SK-N-SH (cell line): ENCODE results near the gene NMNAT2. TPM values are rescaled to one million over a fixed set of nuclear protein-coding genes. Genes with fewer than 3 reads are reported as not detected.

ENCODE experiments used
- CTCF ChIA-PET: fragments of 300-600, 350-600 bp; formaldehyde crosslinking; extraction: SDS; loops from one replicate; lab custom pipeline; 2021; lab: Yijun Ruan, JAX
- POLR2A ChIA-PET: fragments of 350-600 bp; sonication (Branson Sonifier 250); formaldehyde crosslinking; extraction: SDS; loops from one replicate; lab custom pipeline; 2020; ENCODE audit warnings: antibody characterized with exemption, inconsistent platforms; lab: Yijun Ruan, JAX
- DNase-seq: peaks from one replicate; pipeline ENCODE4 v3.0.0; 2012
- H2AFZ ChIP-seq: fragments of 200-600 bp; sonication (generic); 2 replicates; pipeline ENCODE4 v1.8.1; 2016; ENCODE audit warnings: antibody characterized with exemption, mild to moderate bottlenecking, low read depth
- H3F3A ChIP-seq: fragments of 200-600 bp; sonication (generic); replicated peaks from 2 replicates; pipeline ENCODE3; 2016; ENCODE audit warnings: antibody characterized with exemption, mild to moderate bottlenecking; ENCODE audit not compliant: insufficient read depth
- H3K27ac ChIP-seq, 2 experiments: fragments of 200-500 bp in 1 of 2; fragments of 200-600 bp in 1 of 2; sonication (Bioruptor generic) in 1 of 2; sonication (generic), shearing (Covaris generic) in 1 of 2; 2 replicates each; pipeline versions ENCODE4 v1.5.1 to v1.6.1; 2014 to 2016; ENCODE audit warnings: low read depth in 2 of 2, inconsistent platforms in 1 of 2, low read length in 1 of 2, mild to moderate bottlenecking in 1 of 2, mixed read lengths in 1 of 2
- H3K27me3 ChIP-seq: fragments of 200-600 bp; sonication (generic), shearing (Covaris generic); 2 replicates; pipeline ENCODE4 v1.6.1; 2016; ENCODE audit warnings: mixed run types; ENCODE audit not compliant: insufficient read depth
- H3K36me3 ChIP-seq, 2 experiments: fragments of 200-500 bp in 1 of 2; fragments of 200-600 bp in 1 of 2; sonication (Bioruptor generic) in 1 of 2; sonication (generic) in 1 of 2; replicated peaks in 1 of 2; 2 replicates each; pipeline versions ENCODE3 to v1.5.1; 2014 to 2016; ENCODE audit warnings: low read length in 1 of 2, mild to moderate bottlenecking in 1 of 2; ENCODE audit not compliant: insufficient read depth in 2 of 2, control insufficient read depth in 1 of 2
- H3K4me1 ChIP-seq, 2 experiments: fragments of 200-500 bp in 1 of 2; fragments of 200-600 bp in 1 of 2; sonication (Bioruptor generic) in 1 of 2; sonication (generic), shearing (Covaris generic) in 1 of 2; 2 replicates each; pipeline versions ENCODE4 v1.5.1 to v1.6.1; 2014 to 2016; ENCODE audit warnings: low read depth in 1 of 2, low read length in 1 of 2, mixed run types in 1 of 2; ENCODE audit not compliant: insufficient read depth in 2 of 2, control insufficient read depth in 1 of 2
- H3K4me2 ChIP-seq: fragments of 200-600 bp; sonication (generic), shearing (Covaris generic); 2 replicates; pipeline ENCODE4 v1.6.1; 2017; ENCODE audit warnings: mixed run types
- H3K4me3 ChIP-seq, 2 experiments: fragments of 200-500 bp in 1 of 2; fragments of 200-600 bp in 1 of 2; sonication (Bioruptor generic) in 1 of 2; sonication (generic), shearing (Covaris generic) in 1 of 2; 2 replicates each; pipeline versions ENCODE4 v1.5.1 to v1.8.1; 2014 to 2016; ENCODE audit warnings: low read depth in 2 of 2, inconsistent platforms in 1 of 2, low read length in 1 of 2, mild to moderate bottlenecking in 1 of 2, mixed read lengths in 1 of 2, moderate library complexity in 1 of 2
- H3K79me2 ChIP-seq: fragments of 200-600 bp; sonication (generic); 2 replicates; pipeline ENCODE4 v1.8.1; 2017; ENCODE audit warnings: mild to moderate bottlenecking; ENCODE audit not compliant: insufficient read depth
- H3K9ac ChIP-seq: fragments of 200-600 bp; sonication (generic); 2 replicates; pipeline ENCODE4 v1.6.1; 2017; ENCODE audit warnings: mixed run types
- H3K9me2 ChIP-seq: fragments of 200-600 bp; sonication (generic); 2 replicates; pipeline ENCODE4 v1.6.1; 2017; ENCODE audit warnings: mixed run types
- H3K9me3 ChIP-seq: fragments of 200-600 bp; sonication (generic); 2 replicates; pipeline ENCODE4 v1.6.1; 2017; ENCODE audit warnings: mixed run types, mild to moderate bottlenecking, moderate library complexity
- H4K20me1 ChIP-seq: fragments of 200-600 bp; sonication (generic); 2 replicates; pipeline ENCODE4 v1.6.1; 2017; ENCODE audit warnings: mild to moderate bottlenecking, mixed run types; ENCODE audit not compliant: insufficient read depth
- EP300 ChIP-seq, 2 experiments: IDR thresholded peaks; 2 replicates each; pipeline versions ENCODE4 v1.4.0 to v1.6.1; 2012; ENCODE audit warnings: borderline replicate concordance in 1 of 2, low read depth in 1 of 2, low read length in 1 of 2
- EZH2phosphoT487 ChIP-seq: fragments of 200-600 bp; sonication (generic); IDR thresholded peaks from 2 replicates; pipeline ENCODE4 v1.6.1; 2017; ENCODE audit warnings: low read depth, mixed run types, mild to moderate bottlenecking, antibody characterized with exemption, moderate library complexity, borderline replicate concordance
- FOSL2 ChIP-seq: IDR thresholded peaks from 2 replicates; pipeline ENCODE4 v1.4.0; 2012; ENCODE audit warnings: low read depth, mild to moderate bottlenecking, moderate library complexity, borderline replicate concordance
- FOXJ3 ChIP-seq: sonication (generic); formaldehyde crosslinking; IDR thresholded peaks from 2 replicates; pipeline ENCODE4 v1.5.1; 2020; ENCODE audit warnings: mild to moderate bottlenecking, missing genetic modification reagents
- FOXM1 ChIP-seq: IDR thresholded peaks from 2 replicates; pipeline ENCODE4 v1.4.0; 2012; ENCODE audit warnings: low read depth, mild to moderate bottlenecking
- GABPA ChIP-seq: IDR thresholded peaks from 2 replicates; pipeline ENCODE4 v1.4.0; 2012; ENCODE audit warnings: low read depth, mild to moderate bottlenecking
- JUND ChIP-seq: IDR thresholded peaks from 2 replicates; pipeline ENCODE4 v1.4.0; 2012
- MAX ChIP-seq: IDR thresholded peaks from 2 replicates; pipeline ENCODE4 v1.4.0; 2012; ENCODE audit warnings: low read depth
- MEF2A ChIP-seq: IDR thresholded peaks from 2 replicates; pipeline ENCODE4 v1.4.0; 2012; ENCODE audit warnings: low read depth, borderline replicate concordance
- MXI1 ChIP-seq: IDR thresholded peaks from 2 replicates; pipeline ENCODE4 v1.6.1; 2012; ENCODE audit warnings: mild to moderate bottlenecking, low read depth, low read length, improper control_type of control experiment
- NFIC ChIP-seq: IDR thresholded peaks from 2 replicates; pipeline ENCODE4 v1.4.0; 2012; ENCODE audit warnings: borderline replicate concordance
- PBX3 ChIP-seq: IDR thresholded peaks from 2 replicates; pipeline ENCODE4; 2012
- POLR2AphosphoS5 ChIP-seq: IDR thresholded peaks from 2 replicates; pipeline ENCODE4 v1.6.1; 2012; ENCODE audit warnings: low read depth, low read length
- RAD21 ChIP-seq: IDR thresholded peaks from 2 replicates; pipeline ENCODE4 v1.6.1; 2012; ENCODE audit warnings: mild to moderate bottlenecking, low read length
- RCOR1 ChIP-seq: fragments of 150-350 bp; IDR thresholded peaks from 2 replicates; pipeline ENCODE4 v1.6.1; 2017; ENCODE audit warnings: antibody characterized with exemption, low read length
- SMC3 ChIP-seq: IDR thresholded peaks from 2 replicates; pipeline ENCODE4 v1.6.1; 2012; ENCODE audit warnings: low read depth, low read length, improper control_type of control experiment
- TAF1 ChIP-seq: IDR thresholded peaks from 2 replicates; pipeline ENCODE4 v1.6.1; 2012; ENCODE audit warnings: low read depth, mild to moderate bottlenecking, low read length, moderate library complexity, borderline replicate concordance
- TCF12 ChIP-seq: IDR thresholded peaks from 2 replicates; pipeline ENCODE4 v1.4.0; 2012
- TEAD4 ChIP-seq: IDR thresholded peaks from 2 replicates; pipeline ENCODE4 v1.4.0; 2012; ENCODE audit warnings: mild to moderate bottlenecking, borderline replicate concordance; ENCODE audit not compliant: insufficient read depth
- YY1 ChIP-seq: IDR thresholded peaks from 2 replicates; pipeline ENCODE4 v1.4.0; 2012; ENCODE audit warnings: low read depth, mild to moderate bottlenecking
- WGBS: methylation state at CpG from one replicate; pipeline ENCODE4 v1.1.6; 2017; ENCODE audit warnings: low lambda C conversion rate; 5-methylcytosine and 5-hydroxymethylcytosine counted together
- polyA plus RNA-seq, 3 experiments: library from polyadenylated mRNA; depleted of rRNA; stranded (reverse); fragments of >200 nt; gene quantifications; 2 replicates each; pipeline ENCODE4 v1.2.3, GENCODE V29; 2012
- TF ChIP-seq, protein P1 (sequence below): IDR thresholded peaks from 2 replicates; pipeline ENCODE4 v1.6.1; 2012; ENCODE audit warnings: mild to moderate bottlenecking, low read depth, low read length, moderate library complexity
- TF ChIP-seq, protein P2 (sequence below): fragments of 150-350 bp; IDR thresholded peaks from 2 replicates; pipeline ENCODE4 v1.6.1; 2016; ENCODE audit warnings: mild to moderate bottlenecking, low read depth, low read length
- TF ChIP-seq, protein P3 (sequence below): IDR thresholded peaks from 2 replicates; pipeline ENCODE4 v1.4.0; 2012; ENCODE audit warnings: low read depth, borderline replicate concordance

The NMNAT2 gene
- polyA plus RNA-seq, 1 of the 3 experiments (the other 2 are of a cell fraction), result 0.07 TPM

GRCh38 chr1:183247066-183247465 is 171.1 kb downstream of the NMNAT2 start:
- WGBS, result 76% methylated on average over 11 of the region's 11 CpGs
- no peaks in the 10 kb centered on the region for H3K4me1 ChIP-seq
- CTCF ChIA-PET, result interaction anchor here (0.6 to 2.3 kb wide), 3 partner anchors 11 to 34 kb away, joined by 3 to 10 read pairs (median 3); no protein-coding TSS in a partner anchor

DNA sequence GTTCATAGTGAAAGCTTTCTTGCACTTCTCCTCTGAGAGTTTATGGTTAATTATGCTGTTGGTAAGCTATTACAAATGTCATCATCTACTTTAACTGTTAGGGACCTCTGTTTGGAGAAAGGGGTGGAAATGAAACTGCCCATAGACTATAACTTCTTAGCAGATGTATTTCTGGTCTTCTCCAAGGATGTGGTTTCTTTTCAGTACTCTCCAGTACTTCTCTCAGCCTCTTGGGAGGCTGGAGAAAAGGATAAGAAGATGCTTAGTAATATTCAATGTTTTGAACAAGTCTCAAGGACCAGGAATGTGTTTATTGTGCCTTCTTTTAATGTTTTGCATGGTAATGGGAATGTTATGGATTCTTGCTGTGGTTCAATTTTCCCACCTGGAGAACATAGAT is 171.7 kb downstream of the NMNAT2 start:
- Histone ChIP-seq H3K9me3 (no peaks in the 10 kb centered on the region), H3F3A (no peaks in the 10 kb centered on the region), H4K20me1 (no peaks in the 10 kb centered on the region), H3K4me2 (no peak overlapping the region), H3K4me1 (no peaks in the 10 kb centered on the region), H3K9me2 (no peaks in the 10 kb centered on the region), H3K27ac (no peak overlapping the region), H3K36me3 (no peaks in the 10 kb centered on the region), H3K27me3 (0 out of 2 replicates have a peak, but pooled peaks cover 4% of the 10 kb centered on the region), H3K9ac (no peak overlapping the region), H3K79me2 (no peaks in the 10 kb centered on the region), H3K4me3 (no peak overlapping the region), H2AFZ (no peak overlapping the region)
- ChIA-PET POLR2A (no interaction called here), CTCF (interaction anchor here (0.6 kb wide), 1 partner anchor 34 kb away, joined by 3 read pairs; no protein-coding TSS in a partner anchor)
- no peak for DNase-seq
- TF ChIP-seq SMC3 (no peak), RAD21 (no peak), RCOR1 (no peak), TEAD4 (no peak)
- TF ChIP-seq, protein P1, sequence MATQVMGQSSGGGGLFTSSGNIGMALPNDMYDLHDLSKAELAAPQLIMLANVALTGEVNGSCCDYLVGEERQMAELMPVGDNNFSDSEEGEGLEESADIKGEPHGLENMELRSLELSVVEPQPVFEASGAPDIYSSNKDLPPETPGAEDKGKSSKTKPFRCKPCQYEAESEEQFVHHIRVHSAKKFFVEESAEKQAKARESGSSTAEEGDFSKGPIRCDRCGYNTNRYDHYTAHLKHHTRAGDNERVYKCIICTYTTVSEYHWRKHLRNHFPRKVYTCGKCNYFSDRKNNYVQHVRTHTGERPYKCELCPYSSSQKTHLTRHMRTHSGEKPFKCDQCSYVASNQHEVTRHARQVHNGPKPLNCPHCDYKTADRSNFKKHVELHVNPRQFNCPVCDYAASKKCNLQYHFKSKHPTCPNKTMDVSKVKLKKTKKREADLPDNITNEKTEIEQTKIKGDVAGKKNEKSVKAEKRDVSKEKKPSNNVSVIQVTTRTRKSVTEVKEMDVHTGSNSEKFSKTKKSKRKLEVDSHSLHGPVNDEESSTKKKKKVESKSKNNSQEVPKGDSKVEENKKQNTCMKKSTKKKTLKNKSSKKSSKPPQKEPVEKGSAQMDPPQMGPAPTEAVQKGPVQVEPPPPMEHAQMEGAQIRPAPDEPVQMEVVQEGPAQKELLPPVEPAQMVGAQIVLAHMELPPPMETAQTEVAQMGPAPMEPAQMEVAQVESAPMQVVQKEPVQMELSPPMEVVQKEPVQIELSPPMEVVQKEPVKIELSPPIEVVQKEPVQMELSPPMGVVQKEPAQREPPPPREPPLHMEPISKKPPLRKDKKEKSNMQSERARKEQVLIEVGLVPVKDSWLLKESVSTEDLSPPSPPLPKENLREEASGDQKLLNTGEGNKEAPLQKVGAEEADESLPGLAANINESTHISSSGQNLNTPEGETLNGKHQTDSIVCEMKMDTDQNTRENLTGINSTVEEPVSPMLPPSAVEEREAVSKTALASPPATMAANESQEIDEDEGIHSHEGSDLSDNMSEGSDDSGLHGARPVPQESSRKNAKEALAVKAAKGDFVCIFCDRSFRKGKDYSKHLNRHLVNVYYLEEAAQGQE, result no peak
- TF ChIP-seq, protein P2, sequence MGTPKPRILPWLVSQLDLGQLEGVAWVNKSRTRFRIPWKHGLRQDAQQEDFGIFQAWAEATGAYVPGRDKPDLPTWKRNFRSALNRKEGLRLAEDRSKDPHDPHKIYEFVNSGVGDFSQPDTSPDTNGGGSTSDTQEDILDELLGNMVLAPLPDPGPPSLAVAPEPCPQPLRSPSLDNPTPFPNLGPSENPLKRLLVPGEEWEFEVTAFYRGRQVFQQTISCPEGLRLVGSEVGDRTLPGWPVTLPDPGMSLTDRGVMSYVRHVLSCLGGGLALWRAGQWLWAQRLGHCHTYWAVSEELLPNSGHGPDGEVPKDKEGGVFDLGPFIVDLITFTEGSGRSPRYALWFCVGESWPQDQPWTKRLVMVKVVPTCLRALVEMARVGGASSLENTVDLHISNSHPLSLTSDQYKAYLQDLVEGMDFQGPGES, result no peak

More at GRCh38 chr1:183247066-183247465, 171.1 kb downstream of the NMNAT2 start:
- no peak overlapping the region for H3K4me2 ChIP-seq
- no peaks in the 10 kb centered on the region for H3K79me2 ChIP-seq
- H3K27me3 ChIP-seq, result 0 out of 2 replicates have a peak, but pooled peaks cover 4% of the 10 kb centered on the region
- H3K9ac ChIP-seq, result no peak overlapping the region
- no peaks in the 10 kb centered on the region for H4K20me1 ChIP-seq
- no peaks in the 10 kb centered on the region for H3F3A ChIP-seq
- H3K36me3 ChIP-seq, result no peaks in the 10 kb centered on the region
- H2AFZ ChIP-seq, result no peak overlapping the region
- H3K9me3 ChIP-seq, result no peaks in the 10 kb centered on the region
- DNase-seq, result no peak
- POLR2A ChIA-PET, result no interaction called here
- H3K4me3 ChIP-seq, result no peak overlapping the region
- TF ChIP-seq, protein P3, sequence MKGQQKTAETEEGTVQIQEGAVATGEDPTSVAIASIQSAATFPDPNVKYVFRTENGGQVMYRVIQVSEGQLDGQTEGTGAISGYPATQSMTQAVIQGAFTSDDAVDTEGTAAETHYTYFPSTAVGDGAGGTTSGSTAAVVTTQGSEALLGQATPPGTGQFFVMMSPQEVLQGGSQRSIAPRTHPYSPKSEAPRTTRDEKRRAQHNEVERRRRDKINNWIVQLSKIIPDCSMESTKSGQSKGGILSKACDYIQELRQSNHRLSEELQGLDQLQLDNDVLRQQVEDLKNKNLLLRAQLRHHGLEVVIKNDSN, result no peak
- TF ChIP-seq FOXJ3, result no peak
- TF ChIP-seq FOSL2, result no peak
- TF ChIP-seq GABPA, result no peak
- no peak for TF ChIP-seq MEF2A
- TF ChIP-seq YY1, result no peak
- TF ChIP-seq NFIC, result no peak
- TF ChIP-seq TCF12, result no peak
- no peak for TF ChIP-seq MXI1
- TF ChIP-seq PBX3, result no peak
- no peak for TF ChIP-seq MAX
- no peak for TF ChIP-seq POLR2AphosphoS5
- TF ChIP-seq TAF1, result no peak
- no peak for TF ChIP-seq EZH2phosphoT487
- TF ChIP-seq, protein P2, result no peak
- TF ChIP-seq FOXM1, result no peak
- no peak for TF ChIP-seq EP300 (IDR thresholded peaks at IDR 0.05; ENCODE audit: borderline replicate concordance in 1 of 2, low read depth in 1 of 2, low read length in 1 of 2)
- no peak for TF ChIP-seq JUND
- TF ChIP-seq TEAD4, result no peak
- no peak for TF ChIP-seq SMC3
- no peak overlapping the region for H3K27ac ChIP-seq
- no peaks in the 10 kb centered on the region for H3K9me2 ChIP-seq
